HuH-7.5 (cell line): ENCODE data around the gene YOD1.

Experiments
- DNase-seq: peaks from one replicate; pipeline ENCODE4 v3.0.0; 2011; ENCODE audit warnings: low spot score

The YOD1 gene

DNA sequence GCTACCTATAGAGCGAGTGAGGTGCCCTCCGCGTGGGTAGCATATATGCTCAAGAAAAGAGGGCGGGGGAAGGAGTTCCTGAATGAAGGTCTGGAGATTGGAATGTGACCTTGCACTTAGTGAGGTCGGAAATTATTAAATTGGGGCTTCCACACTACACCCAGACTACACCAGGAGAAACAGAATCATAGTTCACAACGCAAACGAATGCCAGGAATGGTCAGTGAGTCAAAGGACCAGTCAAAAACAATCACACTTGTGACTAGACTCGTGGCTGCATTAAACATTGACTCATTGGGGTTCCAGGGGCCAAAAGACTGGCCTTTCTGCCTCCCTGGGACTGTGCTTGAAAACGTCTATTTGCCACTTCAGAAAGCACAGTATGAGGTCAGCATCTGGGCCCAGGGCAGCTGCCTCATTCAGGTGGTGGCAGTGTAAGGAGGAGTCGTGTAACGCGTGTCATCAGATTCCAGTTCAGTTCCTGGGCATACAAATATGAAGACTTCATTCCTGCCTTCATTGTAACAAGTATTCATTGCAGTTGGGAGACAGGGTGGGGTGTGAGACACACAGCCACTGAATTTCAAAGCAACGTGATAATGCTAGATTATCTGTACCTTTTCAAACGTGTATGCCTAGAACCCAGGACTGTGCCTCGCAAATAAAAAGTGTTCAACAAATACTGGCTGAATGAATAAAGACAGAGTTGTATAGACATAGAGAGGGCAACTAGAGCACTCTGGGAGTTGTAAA, at the start of gene YOD1:
Gene YOD1 (minus strand): TSS at position 18 of the 753 bp plus-strand sequence. CDS start 178 bp downstream, outside the sequence.
- no peak for DNase-seq

DNA sequence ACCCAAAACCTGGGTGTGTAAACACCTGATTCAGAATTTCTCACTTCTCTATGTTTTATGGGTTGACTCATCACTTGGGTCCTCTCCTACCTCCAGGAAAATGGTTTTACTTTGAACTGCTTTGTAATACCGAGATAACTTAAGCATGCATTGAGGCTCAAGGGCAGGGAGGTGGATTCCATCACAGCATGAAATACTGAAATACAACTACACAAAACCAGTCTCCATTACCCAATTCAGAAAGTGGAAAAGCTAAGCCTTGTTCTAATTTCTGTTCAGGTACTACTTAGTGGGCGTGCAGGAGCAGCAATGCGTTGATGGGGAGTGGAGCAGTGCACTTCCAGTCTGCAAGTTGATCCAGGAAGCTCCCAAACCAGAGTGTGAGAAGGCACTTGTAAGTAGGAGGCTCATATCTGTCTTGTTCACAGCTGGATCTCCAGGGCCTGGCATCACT, 46.9 kb upstream of the YOD1 start:
- no peak for DNase-seq

DNA sequence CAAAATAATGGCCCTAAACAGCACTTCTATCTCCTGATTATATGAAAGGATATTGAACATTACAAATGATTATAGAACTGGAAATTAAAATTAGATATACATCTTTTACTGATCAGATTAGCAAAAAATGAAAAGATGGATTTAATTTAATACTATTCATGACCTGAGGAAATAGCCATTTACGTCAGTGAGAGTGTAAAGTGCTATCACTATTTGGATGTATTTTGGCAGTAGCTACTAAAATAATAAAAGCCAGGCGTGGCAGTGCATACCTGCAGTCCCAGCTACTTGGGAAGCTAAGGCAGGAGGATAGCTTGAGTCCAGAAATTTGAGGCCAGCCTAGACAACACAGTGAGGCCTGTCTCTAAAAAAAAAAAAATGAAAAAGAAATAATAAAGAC, 42.9 kb upstream of the YOD1 start:
- no peak for DNase-seq

DNA sequence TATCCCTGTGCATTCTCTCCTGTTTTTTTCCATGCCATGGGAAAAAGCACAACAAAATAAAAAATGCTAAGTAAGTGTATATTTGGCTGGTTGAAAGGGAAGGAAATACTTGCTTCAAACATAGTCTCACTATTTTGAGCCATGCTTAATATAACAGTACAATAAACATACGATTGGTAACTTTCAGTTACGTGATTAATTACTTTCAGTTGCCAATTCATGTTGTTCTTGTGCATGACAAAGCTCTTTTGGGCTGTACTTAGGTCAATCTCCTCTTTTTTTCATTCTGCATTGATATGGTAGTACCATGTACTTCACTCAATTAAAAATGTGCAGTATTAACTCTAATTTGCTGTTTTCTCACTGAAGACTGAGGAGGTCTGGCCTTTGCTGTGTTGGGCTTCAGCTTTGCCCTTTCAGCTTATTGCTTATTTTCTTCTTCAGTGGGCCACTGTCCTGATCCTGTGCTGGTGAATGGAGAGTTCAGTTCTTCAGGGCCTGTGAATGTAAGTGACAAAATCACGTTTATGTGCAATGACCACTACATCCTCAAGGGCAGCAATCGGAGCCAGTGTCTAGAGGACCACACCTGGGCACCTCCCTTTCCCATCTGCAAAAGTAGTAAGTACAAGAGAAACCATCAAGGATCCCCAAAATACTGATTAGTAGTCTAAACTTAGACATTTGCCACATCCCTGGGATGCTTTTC, 40.3 kb upstream of the YOD1 start:
- no peak for DNase-seq

DNA sequence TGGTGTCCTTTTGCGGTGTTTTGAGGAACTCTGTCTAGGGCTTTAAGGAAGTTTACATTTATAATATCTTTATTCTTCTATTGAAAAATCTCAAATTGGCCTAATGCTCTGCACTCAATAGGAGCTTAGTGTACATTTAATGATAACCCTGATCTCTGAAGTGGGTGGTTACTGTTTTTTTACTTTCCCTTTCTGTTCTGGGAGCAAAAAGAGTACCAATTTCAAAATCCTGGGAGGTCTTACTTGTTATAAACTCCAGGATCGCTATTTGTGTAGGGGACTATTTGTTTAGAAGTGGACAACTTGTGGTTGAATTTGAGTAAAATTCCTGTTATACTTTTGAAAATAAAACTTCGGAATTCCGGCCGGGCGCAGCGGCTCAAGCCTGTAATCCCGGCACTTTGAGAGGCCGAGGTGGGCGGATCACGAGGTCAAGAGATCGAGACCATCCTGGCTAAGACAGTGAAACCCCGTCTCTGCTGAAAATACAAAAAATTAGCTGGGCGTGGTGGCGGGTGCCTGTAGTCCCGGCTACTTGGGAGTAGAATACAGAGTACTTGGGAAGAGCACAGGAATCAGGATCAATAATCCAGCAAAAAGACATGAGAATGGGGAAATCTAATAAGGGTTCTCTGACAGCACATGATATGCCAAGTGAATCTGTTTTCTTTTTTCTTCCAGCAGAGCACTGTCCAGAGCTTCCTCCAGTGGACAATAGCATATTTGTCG, 38.8 kb upstream of the YOD1 start:
- DNase-seq: no peak

GRCh38 chr1:207088701-207089626, 38.0 kb upstream of the YOD1 start, which contains the start of gene C4BPB:
Gene C4BPB (plus strand): TSS chr1:207088860. CDS start chr1:207089532, 672 bp downstream.
- no peak for DNase-seq

- no peak for DNase-seq
Observed at GRCh38 chr1:207088161-207088560, 37.2 kb upstream of the YOD1 start.

- no peak for DNase-seq
Observed at GRCh38 chr1:207085887-207086286, 34.9 kb upstream of the YOD1 start.

- DNase-seq: peak; percentile 34
Observed at GRCh38 chr1:207084701-207085180, 33.7 kb upstream of the YOD1 start.

DNA sequence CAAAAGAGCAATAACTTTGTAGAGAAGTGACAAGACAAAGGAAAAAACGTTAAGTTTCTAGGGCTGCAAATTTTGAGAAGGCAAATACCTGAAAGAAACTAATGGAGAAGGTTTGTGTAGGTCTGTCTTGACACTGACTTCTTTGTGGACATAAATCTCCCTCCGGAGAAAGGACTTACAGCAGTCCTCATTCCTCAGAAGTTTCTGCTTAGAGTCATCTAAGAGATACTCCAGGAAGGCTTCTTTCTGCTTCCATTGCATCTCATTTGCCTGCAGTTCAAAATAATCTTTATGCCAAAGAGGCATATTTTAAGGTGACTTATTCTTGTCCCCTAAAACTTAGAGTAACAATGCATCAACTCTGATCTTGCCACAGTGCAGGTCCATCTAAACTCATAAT, 33.2 kb upstream of the YOD1 start:
- no peak for DNase-seq

DNA sequence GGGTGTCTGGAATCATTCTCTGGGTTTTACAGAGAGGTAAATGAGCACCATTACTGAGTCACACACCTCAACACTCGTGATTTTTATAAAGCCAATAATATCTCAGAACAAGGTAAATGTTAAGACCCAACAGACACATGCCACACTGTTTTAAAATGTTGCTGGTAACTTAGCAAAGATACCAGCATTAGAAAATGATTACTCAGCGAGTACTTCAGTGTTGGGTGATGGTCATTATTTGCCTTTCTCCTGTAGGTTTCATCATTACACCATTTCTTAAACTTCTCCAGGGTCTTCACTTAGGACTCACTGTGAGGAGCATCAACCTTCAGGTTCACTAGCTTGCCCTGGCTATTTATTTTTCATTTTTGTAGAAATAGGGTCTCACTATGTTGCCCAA, 30.8 kb upstream of the YOD1 start:
- DNase-seq: no peak

DNA sequence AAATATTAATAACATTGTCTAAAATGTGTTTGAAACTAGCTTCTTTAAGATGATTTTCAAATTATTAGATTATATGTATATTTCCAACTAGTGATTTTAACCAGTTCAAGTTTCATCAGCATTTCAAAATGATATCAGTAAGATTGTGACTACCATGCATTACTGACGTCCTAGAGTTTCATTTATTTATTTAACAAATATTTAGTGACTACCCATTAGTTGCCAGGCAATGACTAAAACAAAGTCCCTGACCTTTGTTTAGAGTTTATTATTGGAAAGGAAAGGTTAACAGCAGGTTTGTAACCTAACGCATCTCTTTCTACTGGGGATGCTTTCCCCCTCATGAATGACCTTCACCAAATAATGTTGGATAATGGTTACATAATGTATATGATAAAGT, 30.1 kb upstream of the YOD1 start:
- no peak for DNase-seq

GRCh38 chr1:207079706-207080241, 28.8 kb upstream of the YOD1 start:
- no peak for DNase-seq

DNA sequence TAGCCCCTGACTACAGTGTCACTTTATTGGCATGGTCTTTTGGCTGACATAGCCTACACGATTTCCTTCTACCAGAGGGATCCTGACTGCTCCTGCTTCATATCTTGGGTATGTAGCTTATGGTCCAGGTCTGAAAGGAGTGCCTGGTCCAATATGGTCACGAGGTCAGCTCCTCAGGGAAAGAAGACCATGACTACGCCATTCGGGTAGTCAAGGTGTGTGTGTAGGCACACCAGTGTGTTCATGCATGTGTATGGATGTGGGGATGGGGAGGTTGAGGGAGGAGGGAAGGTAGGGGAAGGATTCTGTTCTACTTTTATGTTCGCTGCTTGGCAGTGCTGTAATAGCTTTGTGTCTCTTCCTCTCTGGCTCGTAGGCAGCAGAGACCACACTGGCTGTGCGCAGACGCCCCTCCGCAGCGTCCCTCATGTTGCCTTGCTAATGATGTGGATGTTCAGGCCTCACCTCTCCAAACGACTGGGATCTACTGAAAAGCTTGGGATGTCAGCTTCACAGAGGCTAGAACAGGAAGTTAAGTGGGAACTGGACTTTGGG, 27.6 kb upstream of the YOD1 start:
- DNase-seq: no peak

- peak; percentile 38 for DNase-seq
Observed at GRCh38 chr1:207077470-207078377, 26.7 kb upstream of the YOD1 start.

DNA sequence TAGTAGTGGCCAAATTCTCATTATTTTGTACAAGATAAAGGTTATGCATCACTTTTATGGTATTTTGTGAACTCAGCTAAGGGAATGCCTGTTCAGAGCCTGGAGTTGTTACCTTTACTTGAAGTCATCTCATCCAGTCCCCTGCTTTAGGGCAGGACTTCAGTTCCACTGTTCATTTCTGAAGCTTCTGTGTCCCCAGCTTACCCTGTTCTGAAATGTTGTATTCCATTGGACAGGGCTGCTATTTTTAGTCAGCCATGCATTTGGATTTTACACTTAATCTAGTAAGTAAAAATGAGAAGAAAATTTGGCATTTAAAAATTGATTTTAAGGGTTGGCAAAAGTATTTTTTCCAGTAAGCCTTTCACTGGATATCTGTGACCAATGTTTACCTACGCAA, 26.0 kb upstream of the YOD1 start:
- DNase-seq: no peak

GRCh38 chr1:207076181-207076955, 25.4 kb upstream of the YOD1 start:
- no peak for DNase-seq

- DNase-seq: no peak
Observed at GRCh38 chr1:207073906-207074820, 23.2 kb upstream of the YOD1 start.
